WERI-Rb-1 (cell line): Measurements from ENCODE around the gene COG3.

Experiments used
- DNase-seq: peaks from one replicate; pipeline ENCODE4 v3.0.0-alpha.2; 2020
- H3K27ac ChIP-seq: fragments of 250-450 bp; sonication (Bioruptor Pico); 2 replicates; pipeline ENCODE4 v1.5.1; 2020; ENCODE audit warnings: mild to moderate bottlenecking, moderate library complexity
- H3K27me3 ChIP-seq: fragments of 250-450 bp; sonication (Bioruptor Pico); 2 replicates; pipeline ENCODE4 v1.5.1; 2021; ENCODE audit warnings: mild to moderate bottlenecking, low read depth, moderate library complexity; ENCODE audit not compliant: insufficient read depth, severe bottlenecking
- H3K36me3 ChIP-seq: fragments of 250-450 bp; sonication (Bioruptor Pico); 2 replicates; pipeline ENCODE4 v1.5.1; 2020; ENCODE audit warnings: mild to moderate bottlenecking, moderate library complexity
- H3K4me3 ChIP-seq: 2 replicates; pipeline ENCODE4 v1.5.1; 2011; ENCODE audit warnings: low read depth, mild to moderate bottlenecking, control low read depth, low read length
- H3K9me3 ChIP-seq: fragments of 250-450 bp; sonication (Bioruptor Pico); 2 replicates; pipeline ENCODE4 v1.5.1; 2021; ENCODE audit warnings: mild to moderate bottlenecking, moderate library complexity; ENCODE audit not compliant: severe bottlenecking
- TF ChIP-seq, protein P1 (sequence below): IDR thresholded peaks from 2 replicates; pipeline ENCODE4 v1.5.1; 2011; ENCODE audit warnings: low read depth, mild to moderate bottlenecking, control low read depth, inconsistent platforms, low read length

COG3 gene

DNA sequence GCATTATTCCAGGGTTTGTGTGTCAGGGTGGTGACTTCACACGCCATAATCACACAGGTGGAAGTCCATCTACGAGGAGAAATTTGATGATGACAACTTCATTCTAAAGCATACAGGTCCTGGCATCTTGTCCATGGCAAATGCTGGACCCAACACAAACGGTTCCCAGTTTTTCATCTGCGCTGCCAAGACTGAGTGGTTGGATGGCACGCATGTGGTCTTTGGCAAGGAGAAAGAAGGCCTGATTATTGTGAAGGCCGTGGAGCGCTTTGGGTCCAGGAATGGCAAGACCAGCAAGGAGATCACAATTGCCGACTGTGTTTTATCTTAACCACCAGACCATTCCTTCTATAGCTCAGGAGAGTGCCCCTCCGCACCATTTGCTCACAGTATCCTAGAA is 28.4 kb upstream of the COG3 start:
- H3K4me3 ChIP-seq: no peak overlapping the region
- H3K27ac ChIP-seq: no peak overlapping the region
- H3K36me3 ChIP-seq: no peaks in the 10 kb centered on the region
- no peaks in the 10 kb centered on the region for H3K9me3 ChIP-seq
- no peak for DNase-seq
- H3K27me3 ChIP-seq: no peaks in the 10 kb centered on the region
- TF ChIP-seq, protein P1, sequence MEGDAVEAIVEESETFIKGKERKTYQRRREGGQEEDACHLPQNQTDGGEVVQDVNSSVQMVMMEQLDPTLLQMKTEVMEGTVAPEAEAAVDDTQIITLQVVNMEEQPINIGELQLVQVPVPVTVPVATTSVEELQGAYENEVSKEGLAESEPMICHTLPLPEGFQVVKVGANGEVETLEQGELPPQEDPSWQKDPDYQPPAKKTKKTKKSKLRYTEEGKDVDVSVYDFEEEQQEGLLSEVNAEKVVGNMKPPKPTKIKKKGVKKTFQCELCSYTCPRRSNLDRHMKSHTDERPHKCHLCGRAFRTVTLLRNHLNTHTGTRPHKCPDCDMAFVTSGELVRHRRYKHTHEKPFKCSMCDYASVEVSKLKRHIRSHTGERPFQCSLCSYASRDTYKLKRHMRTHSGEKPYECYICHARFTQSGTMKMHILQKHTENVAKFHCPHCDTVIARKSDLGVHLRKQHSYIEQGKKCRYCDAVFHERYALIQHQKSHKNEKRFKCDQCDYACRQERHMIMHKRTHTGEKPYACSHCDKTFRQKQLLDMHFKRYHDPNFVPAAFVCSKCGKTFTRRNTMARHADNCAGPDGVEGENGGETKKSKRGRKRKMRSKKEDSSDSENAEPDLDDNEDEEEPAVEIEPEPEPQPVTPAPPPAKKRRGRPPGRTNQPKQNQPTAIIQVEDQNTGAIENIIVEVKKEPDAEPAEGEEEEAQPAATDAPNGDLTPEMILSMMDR: no peak

DNA sequence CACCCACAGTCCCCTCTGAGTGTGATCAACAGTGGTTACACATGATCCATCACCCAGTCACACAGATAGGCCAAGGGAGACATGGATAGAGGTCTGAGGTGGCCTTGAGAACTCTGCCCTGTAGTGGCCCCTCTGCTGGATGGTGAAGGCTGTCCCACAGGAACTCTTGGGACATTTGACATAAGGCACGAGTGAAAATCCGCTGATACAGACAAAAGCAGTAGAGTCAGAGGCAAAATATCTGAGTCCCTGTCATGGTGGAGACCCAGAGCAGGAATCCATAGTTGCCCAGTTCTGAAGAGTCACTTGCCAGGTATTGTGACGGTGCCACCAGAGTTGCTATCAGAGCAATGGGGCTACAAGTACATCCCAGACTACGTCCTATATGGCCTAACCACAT is 27.8 kb upstream of the COG3 start:
- H3K4me3 ChIP-seq: no peak overlapping the region
- H3K36me3 ChIP-seq: no peaks in the 10 kb centered on the region
- H3K9me3 ChIP-seq: no peaks in the 10 kb centered on the region
- no peaks in the 10 kb centered on the region for H3K27me3 ChIP-seq
- no peak overlapping the region for H3K27ac ChIP-seq
- DNase-seq: no peak
- TF ChIP-seq, protein P1: no peak

DNA sequence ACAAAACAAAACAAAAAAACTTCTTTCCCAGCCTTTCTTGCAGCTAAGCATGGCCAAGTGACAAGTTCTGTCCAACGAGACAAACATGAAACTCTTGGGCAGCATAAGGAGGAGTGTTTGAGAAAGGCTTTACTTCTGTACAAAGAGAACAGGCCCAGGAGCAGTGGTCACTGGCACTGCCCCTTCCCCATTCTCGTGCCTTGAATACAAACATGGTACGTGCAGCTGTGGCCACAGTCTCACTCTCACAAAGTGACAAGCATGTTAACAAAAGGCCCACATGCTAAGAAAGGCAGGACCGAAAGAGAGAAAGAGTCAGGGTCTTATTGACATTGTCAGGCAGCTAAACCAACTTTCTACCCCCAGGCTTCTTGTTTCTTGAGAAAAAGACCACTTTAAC is 26.8 kb upstream of the COG3 start:
- Histone ChIP-seq H3K36me3 (no peaks in the 10 kb centered on the region), H3K27me3 (no peaks in the 10 kb centered on the region), H3K9me3 (no peaks in the 10 kb centered on the region), H3K27ac (no peak overlapping the region), H3K4me3 (no peak overlapping the region)
- TF ChIP-seq, protein P1: no peak
- no peak for DNase-seq

DNA sequence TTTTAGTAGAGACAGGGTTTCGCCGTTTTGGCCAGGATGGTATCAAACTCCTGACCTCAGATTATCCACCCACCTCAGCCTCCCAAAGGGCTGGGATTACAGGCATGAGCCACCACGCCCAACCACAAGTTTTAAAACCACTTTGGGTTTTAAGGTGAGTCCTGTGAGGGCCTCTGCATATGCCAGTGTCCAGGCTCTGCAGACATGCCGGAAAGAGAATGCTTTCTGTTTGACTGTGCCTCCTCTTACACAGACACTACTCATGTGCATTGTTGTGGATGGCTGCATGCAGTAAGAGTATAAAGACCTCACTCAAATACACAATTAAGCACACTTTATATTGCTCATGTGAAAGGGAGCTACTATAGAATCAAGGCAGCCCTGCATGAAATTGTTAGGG is 25.7 kb upstream of the COG3 start:
- H3K4me3 ChIP-seq: no peak overlapping the region
- no peaks in the 10 kb centered on the region for H3K9me3 ChIP-seq
- no peaks in the 10 kb centered on the region for H3K27me3 ChIP-seq
- no peaks in the 10 kb centered on the region for H3K36me3 ChIP-seq
- no peak for DNase-seq
- no peak overlapping the region for H3K27ac ChIP-seq
- TF ChIP-seq, protein P1: no peak

DNA sequence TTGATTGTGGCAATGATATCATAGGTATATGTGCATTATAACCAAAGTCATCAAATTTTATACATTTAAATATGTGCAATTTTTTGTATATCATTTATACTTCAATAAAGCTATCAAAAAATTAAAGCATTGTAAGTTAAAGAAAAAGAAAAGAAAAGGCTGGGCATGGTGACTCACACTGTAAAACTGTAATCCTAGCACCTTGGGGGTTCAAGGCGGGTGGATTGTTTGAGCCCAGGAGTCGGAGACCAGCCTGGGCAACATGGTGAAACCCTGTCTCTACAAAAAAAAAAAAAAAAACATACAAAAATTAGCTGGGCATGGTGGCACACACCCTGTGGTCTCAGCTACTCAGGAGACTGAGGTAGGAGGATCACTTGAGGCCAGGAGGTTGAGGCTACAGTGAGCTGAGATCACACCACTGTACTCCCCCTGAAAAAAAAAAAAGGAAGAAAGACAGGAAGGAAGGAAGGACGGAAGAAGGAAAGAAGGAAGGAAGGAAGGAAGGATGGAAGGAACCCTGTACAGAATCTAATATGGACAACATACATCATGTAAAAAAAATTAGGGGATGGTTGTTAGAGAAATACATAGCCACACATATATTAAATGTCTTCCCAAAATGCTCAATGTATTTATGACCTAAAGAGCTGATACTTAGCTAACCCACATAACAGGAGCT is 24.8 kb upstream of the COG3 start:
- no peaks in the 10 kb centered on the region for H3K9me3 ChIP-seq
- H3K4me3 ChIP-seq: no peak overlapping the region
- no peaks in the 10 kb centered on the region for H3K36me3 ChIP-seq
- DNase-seq: no peak
- no peaks in the 10 kb centered on the region for H3K27me3 ChIP-seq
- TF ChIP-seq, protein P1: no peak
- H3K27ac ChIP-seq: no peak overlapping the region

DNA sequence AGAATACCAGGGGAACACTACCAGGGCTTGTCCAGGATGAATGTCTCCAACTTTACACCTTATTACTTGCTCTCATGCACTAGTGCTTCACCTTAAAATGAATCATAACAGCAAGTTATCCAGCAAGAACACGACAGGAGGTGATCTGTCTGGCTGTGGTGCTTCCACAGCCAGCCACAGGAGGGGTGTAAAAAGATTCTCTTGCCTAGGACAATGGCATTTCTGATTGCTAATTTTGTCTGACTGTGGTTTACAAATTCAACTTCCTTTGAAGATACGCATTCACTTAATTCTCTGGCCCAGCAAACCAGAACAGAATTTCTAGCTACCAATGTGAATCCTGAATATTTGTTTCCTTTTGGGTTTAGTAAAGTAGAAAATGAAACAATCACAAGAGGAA is 23.1 kb upstream of the COG3 start:
- Histone ChIP-seq H3K27me3 (no peaks in the 10 kb centered on the region), H3K36me3 (no peaks in the 10 kb centered on the region), H3K27ac (no peak overlapping the region), H3K9me3 (no peaks in the 10 kb centered on the region), H3K4me3 (no peak overlapping the region)
- no peak for DNase-seq
- TF ChIP-seq, protein P1: no peak
